ENCODE measurements around the gene MYOM1. TPM values are rescaled to one million over a fixed set of nuclear protein-coding genes. Genes with fewer than 3 reads are reported as not detected.

MYOM1 gene
- total and polyA plus RNA-seq, 2 donors from 2014 or later: 2.1 to 6.8 TPM

DNA sequence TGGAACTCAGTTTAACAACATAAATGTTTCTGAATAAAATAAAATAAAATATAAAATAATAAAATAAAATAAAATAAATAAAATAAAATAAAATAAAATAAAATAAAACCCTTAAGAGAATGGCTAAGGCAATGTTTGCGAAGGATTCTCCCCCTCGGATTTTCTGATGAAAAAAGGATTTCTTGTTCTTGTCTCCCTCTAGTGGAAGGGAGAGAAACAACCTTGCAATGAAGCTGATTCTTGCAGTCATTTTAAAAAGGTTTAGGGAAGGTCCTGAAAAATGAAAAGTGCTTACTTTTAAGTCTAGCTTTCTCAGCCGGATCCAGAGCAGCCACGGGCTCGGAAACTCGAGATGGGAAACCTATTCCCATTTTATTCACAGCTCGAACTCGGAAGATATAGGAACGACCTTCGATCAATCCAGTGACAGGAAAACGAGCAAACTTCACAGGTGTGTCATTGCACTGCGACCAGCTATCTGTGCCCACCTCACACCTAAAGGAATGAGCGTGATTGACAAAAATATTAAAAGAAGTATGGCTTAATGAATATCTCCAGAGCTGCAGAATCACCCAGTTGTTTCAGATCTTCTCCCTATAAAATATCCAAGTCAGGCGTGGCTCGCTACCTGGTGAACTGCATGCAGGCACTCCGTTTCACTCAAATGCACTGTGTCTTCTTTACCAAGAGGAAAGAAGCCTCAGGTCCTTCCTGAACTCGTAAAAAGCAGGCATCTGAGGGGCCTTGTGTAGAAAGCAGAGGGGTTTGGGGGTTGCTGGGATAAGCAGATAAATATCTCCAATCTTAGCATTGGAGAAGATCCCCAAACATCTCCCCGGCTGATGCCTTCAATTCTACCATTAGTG lies 68.1 kb downstream of the MYOM1 start:
- no peak overlapping the region for H3K27ac ChIP-seq (ENCODE audit: low read depth in 2 of 2, low read length in 2 of 2)
- TF ChIP-seq, protein P1, sequence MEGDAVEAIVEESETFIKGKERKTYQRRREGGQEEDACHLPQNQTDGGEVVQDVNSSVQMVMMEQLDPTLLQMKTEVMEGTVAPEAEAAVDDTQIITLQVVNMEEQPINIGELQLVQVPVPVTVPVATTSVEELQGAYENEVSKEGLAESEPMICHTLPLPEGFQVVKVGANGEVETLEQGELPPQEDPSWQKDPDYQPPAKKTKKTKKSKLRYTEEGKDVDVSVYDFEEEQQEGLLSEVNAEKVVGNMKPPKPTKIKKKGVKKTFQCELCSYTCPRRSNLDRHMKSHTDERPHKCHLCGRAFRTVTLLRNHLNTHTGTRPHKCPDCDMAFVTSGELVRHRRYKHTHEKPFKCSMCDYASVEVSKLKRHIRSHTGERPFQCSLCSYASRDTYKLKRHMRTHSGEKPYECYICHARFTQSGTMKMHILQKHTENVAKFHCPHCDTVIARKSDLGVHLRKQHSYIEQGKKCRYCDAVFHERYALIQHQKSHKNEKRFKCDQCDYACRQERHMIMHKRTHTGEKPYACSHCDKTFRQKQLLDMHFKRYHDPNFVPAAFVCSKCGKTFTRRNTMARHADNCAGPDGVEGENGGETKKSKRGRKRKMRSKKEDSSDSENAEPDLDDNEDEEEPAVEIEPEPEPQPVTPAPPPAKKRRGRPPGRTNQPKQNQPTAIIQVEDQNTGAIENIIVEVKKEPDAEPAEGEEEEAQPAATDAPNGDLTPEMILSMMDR (IDR thresholded peaks at IDR 0.05; ENCODE audit: borderline replicate concordance, extremely low read depth, insufficient read depth): peak; percentile 68
- peak in 2 of 5 donors; percentile 56 to 71 for DNase-seq
- peaks cover 0 to 5% (median 3%) of the 10 kb centered on the region in 3 donors for H3K4me1 ChIP-seq (ENCODE audit: control insufficient read depth in 2 of 3, insufficient read depth in 2 of 3, low read depth in 1 of 3, low read length in 3 of 3)
- intact Hi-C loops (cut with DNase I): loop anchor here (5.0 kb wide), 1 partner anchor 219 kb away; no protein-coding TSS in a partner anchor
- H3K36me3 ChIP-seq (ENCODE audit: control insufficient read depth in 2 of 3, insufficient read depth in 3 of 3, low read length in 3 of 3): no peaks in the 10 kb centered on the region
- H3K4me3 ChIP-seq (ENCODE audit: low read length in 3 of 3): peak overlapping the region in 1 of 3 donors; percentile 30
- no peaks in the 10 kb centered on the region for H3K9me3 ChIP-seq (ENCODE audit: control insufficient read depth in 2 of 3, insufficient read depth in 1 of 3, low read length in 3 of 3)
- H3K27me3 ChIP-seq (ENCODE audit: control insufficient read depth, insufficient read depth, low read length): no peaks in the 10 kb centered on the region
- peak; percentile 95 for FAIRE-seq
- H3K9ac ChIP-seq (ENCODE audit: low read length in 3 of 3): no peak overlapping the region

DNA sequence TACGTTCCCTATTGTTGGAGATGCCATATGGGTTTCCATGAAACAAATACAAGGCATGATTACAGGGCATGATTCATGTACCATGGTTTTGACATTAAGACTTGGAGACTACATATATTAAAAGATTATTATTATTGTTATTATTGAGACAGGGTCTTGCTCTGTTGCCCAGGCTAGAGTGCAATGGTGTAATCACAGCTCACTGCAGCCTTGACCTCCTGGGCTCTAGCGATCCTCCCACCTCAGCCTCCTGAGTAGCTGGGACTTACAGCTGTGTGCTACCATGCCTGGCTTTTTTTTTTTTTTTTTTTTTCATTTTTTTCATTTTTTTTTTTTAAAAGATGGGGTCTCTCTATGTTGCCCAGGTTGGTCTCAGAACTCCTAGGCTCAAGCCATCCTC lies 69.1 kb downstream of the MYOM1 start:
- no peak overlapping the region for H3K9ac ChIP-seq (ENCODE audit: low read length in 3 of 3)
- TF ChIP-seq, protein P1 (IDR thresholded peaks at IDR 0.05; ENCODE audit: borderline replicate concordance, extremely low read depth, insufficient read depth): no peak
- H3K4me1 ChIP-seq (ENCODE audit: control insufficient read depth in 2 of 3, insufficient read depth in 2 of 3, low read depth in 1 of 3, low read length in 3 of 3): peaks cover 0 to 3% (median 0%) of the 10 kb centered on the region in 3 donors
- no peak overlapping the region for H3K27ac ChIP-seq (ENCODE audit: low read depth in 2 of 2, low read length in 2 of 2)
- no peaks in the 10 kb centered on the region for H3K27me3 ChIP-seq (ENCODE audit: control insufficient read depth, insufficient read depth, low read length)
- no peaks in the 10 kb centered on the region for H3K36me3 ChIP-seq (ENCODE audit: control insufficient read depth in 2 of 3, insufficient read depth in 3 of 3, low read length in 3 of 3)
- intact Hi-C loops (cut with DNase I): loop anchor here (5.0 kb wide), 1 partner anchor 218 kb away; no protein-coding TSS in a partner anchor
- H3K4me3 ChIP-seq (ENCODE audit: low read length in 3 of 3): no peak overlapping the region
- DNase-seq (no peak), FAIRE-seq (no peak)
- no peaks in the 10 kb centered on the region for H3K9me3 ChIP-seq (ENCODE audit: control insufficient read depth in 2 of 3, insufficient read depth in 1 of 3, low read length in 3 of 3)

DNA sequence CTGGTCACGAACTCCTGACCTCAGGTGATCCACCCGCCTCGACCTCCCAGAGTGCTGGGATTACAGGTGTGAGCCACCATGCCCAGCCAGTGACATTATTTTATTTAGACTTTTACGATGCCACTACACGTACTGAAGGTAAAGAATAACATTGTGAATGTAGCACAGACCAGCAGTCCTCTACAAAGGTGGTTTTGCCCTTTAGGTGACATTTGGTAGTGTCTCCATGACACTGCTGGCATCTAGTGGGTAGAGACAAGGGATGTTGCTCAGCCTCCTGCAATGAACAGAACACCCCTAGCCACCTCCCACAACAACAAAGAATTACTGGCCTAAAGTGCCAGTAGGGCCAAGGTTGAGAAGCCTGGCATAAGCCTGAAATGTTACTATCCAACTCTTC lies 69.5 kb downstream of the MYOM1 start:
- no peak overlapping the region for H3K9ac ChIP-seq (ENCODE audit: low read length in 3 of 3)
- no peaks in the 10 kb centered on the region for H3K36me3 ChIP-seq (ENCODE audit: control insufficient read depth in 2 of 3, insufficient read depth in 3 of 3, low read length in 3 of 3)
- no peak overlapping the region for H3K27ac ChIP-seq (ENCODE audit: low read depth in 2 of 2, low read length in 2 of 2)
- no peak for FAIRE-seq
- no peak for DNase-seq
- no peaks in the 10 kb centered on the region for H3K27me3 ChIP-seq (ENCODE audit: control insufficient read depth, insufficient read depth, low read length)
- intact Hi-C loops (cut with DNase I): loop anchor here (5.0 kb wide), 1 partner anchor 218 kb away; no protein-coding TSS in a partner anchor
- no peaks in the 10 kb centered on the region for H3K9me3 ChIP-seq (ENCODE audit: control insufficient read depth in 2 of 3, insufficient read depth in 1 of 3, low read length in 3 of 3)
- peaks cover 0 to 3% (median 0%) of the 10 kb centered on the region in 3 donors for H3K4me1 ChIP-seq (ENCODE audit: control insufficient read depth in 2 of 3, insufficient read depth in 2 of 3, low read depth in 1 of 3, low read length in 3 of 3)
- H3K4me3 ChIP-seq (ENCODE audit: low read length in 3 of 3): no peak overlapping the region
- TF ChIP-seq, protein P1 (IDR thresholded peaks at IDR 0.05; ENCODE audit: borderline replicate concordance, extremely low read depth, insufficient read depth): no peak

All from kidney (tissue), 14 donors.